ENCODE data around the gene TMEM106A.

GRCh38 chr17:43199633-43200032 lies 12.0 kb upstream of the TMEM106A start:
- TF ChIP-seq CTCF (IDR thresholded peaks at IDR 0.05) (no peak), EZH2 (IDR thresholded peaks at IDR 0.05; ENCODE audit: borderline replicate concordance, insufficient read depth, low read depth, low read length, poor library complexity, severe bottlenecking) (no peak)

All from B cell (primary cell).